Stomach (tissue), 4 donors: ENCODE data around the gene SRF.

Experiments
- EP300 ChIP-seq: sonication (generic); formaldehyde crosslinking; IDR thresholded peaks from one replicate; pipeline ENCODE4 v1.6.1; 2017; ENCODE audit warnings: antibody characterized with exemption
- POLR2A ChIP-seq, 4 donors: fragments of 450-650 bp; IDR thresholded peaks; one replicate each; pipeline ENCODE4 v1.6.1; 2016; ENCODE audit warnings: antibody characterized with exemption in 4 of 4, control low read depth in 2 of 4, mild to moderate bottlenecking in 1 of 4, moderate library complexity in 1 of 4
- POLR2AphosphoS5 ChIP-seq, 3 donors: sonication (generic); formaldehyde crosslinking; IDR thresholded peaks; one replicate each; pipeline ENCODE4 v1.6.1; 2016; ENCODE audit warnings: antibody characterized with exemption in 3 of 3
- TF ChIP-seq, protein P1 (sequence below), 7 experiments: fragments of 450-650 bp in 4 of 7; fragments of 200-600 bp in 3 of 7; sonication (generic) in 3 of 7; IDR thresholded peaks; one replicate each; pipeline ENCODE4 v1.5.1; 2016 to 2019; ENCODE audit warnings: antibody characterized with exemption in 7 of 7, control low read depth in 2 of 7, mild to moderate bottlenecking in 1 of 7

DNA sequence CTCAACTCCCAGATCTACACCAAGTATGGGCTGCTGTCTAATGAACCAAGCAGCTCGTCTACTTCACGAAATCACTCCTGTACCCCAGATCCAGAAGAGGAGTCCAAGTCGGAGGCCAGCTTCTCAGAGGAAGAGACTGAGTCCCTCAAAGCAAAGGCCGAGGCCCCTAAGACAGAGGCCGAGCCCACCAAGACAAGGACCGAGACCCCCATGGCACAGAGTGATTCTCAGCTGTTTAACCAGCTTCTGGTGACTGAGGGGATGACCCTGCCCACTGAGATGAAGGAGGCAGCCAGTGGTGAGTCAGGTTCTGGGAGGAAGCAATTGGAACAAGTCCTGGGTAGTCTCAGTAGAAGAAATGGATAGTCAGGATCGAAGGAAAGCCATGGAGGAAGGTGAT is 16.8 kb downstream of the SRF start:
- TF ChIP-seq, protein P1, sequence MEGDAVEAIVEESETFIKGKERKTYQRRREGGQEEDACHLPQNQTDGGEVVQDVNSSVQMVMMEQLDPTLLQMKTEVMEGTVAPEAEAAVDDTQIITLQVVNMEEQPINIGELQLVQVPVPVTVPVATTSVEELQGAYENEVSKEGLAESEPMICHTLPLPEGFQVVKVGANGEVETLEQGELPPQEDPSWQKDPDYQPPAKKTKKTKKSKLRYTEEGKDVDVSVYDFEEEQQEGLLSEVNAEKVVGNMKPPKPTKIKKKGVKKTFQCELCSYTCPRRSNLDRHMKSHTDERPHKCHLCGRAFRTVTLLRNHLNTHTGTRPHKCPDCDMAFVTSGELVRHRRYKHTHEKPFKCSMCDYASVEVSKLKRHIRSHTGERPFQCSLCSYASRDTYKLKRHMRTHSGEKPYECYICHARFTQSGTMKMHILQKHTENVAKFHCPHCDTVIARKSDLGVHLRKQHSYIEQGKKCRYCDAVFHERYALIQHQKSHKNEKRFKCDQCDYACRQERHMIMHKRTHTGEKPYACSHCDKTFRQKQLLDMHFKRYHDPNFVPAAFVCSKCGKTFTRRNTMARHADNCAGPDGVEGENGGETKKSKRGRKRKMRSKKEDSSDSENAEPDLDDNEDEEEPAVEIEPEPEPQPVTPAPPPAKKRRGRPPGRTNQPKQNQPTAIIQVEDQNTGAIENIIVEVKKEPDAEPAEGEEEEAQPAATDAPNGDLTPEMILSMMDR (IDR thresholded peaks at IDR 0.05) = no peak
- TF ChIP-seq POLR2A (IDR thresholded peaks at IDR 0.05) = no peak
- TF ChIP-seq POLR2AphosphoS5 (IDR thresholded peaks at IDR 0.05) = no peak
- TF ChIP-seq EP300 = no peak
